Measurements from ENCODE around the gene CLCN7. TPM values are rescaled to one million over a fixed set of nuclear protein-coding genes. Genes with fewer than 3 reads are reported as not detected.

Gene CLCN7
- total RNA-seq, 2 donors from 2014 or later: 27.2 to 115 TPM

GRCh38 chr16:1403036-1403435, 71.8 kb downstream of the CLCN7 start:
- Histone ChIP-seq H3K36me3 (replicated peaks in 1 of 2; ENCODE audit: insufficient read depth in 1 of 2, low read depth in 2 of 2) (peaks cover 0 to 16% of the 10 kb centered on the region in 2 donors), H3K4me1 (peaks cover 10% of the 10 kb centered on the region), H3K4me3 (no peak overlapping the region), H3K9me3 (no peaks in the 10 kb centered on the region), H3K27ac (no peak overlapping the region), H3K27me3 (no peaks in the 10 kb centered on the region)
- intact Hi-C loops (cut with DNase I): no loop called here
- WGBS, 2 donors: 88 to 93% methylated on average over 18 to 22 of the region's 22 CpGs
- DNase-seq (no peak), ATAC-seq (no peak)
- TF ChIP-seq, protein P1, sequence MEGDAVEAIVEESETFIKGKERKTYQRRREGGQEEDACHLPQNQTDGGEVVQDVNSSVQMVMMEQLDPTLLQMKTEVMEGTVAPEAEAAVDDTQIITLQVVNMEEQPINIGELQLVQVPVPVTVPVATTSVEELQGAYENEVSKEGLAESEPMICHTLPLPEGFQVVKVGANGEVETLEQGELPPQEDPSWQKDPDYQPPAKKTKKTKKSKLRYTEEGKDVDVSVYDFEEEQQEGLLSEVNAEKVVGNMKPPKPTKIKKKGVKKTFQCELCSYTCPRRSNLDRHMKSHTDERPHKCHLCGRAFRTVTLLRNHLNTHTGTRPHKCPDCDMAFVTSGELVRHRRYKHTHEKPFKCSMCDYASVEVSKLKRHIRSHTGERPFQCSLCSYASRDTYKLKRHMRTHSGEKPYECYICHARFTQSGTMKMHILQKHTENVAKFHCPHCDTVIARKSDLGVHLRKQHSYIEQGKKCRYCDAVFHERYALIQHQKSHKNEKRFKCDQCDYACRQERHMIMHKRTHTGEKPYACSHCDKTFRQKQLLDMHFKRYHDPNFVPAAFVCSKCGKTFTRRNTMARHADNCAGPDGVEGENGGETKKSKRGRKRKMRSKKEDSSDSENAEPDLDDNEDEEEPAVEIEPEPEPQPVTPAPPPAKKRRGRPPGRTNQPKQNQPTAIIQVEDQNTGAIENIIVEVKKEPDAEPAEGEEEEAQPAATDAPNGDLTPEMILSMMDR (IDR thresholded peaks at IDR 0.05): no peak
- TF ChIP-seq POLR2A (IDR thresholded peaks at IDR 0.05): no peak

DNA sequence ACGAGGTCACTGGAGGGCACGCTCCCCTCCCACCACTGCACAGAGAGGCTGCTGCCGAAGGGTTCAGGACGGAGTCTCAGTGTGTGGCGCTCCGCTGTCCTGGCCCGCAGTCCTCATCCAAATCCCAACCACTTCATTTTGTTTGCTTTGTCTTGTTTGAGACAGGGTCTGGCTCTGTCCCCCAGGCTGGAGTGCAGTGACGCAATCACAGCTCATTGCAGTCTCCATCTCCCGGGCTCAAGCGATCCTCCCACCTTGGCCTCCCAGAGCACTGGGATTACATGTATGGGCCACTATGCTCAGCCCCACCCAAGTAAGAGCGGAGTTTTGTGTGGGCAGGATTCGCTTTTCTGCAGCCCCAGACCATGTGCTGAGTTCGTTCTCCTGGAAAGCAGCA, 73.1 kb downstream of the CLCN7 start:
- Histone ChIP-seq H3K4me1 (no peaks in the 10 kb centered on the region), H3K27ac (no peak overlapping the region), H3K36me3 (replicated peaks in 1 of 2; ENCODE audit: insufficient read depth in 1 of 2, low read depth in 2 of 2) (peaks cover 0 to 18% of the 10 kb centered on the region in 2 donors), H3K9me3 (no peaks in the 10 kb centered on the region), H3K4me3 (no peak overlapping the region), H3K27me3 (no peaks in the 10 kb centered on the region)
- WGBS, 2 donors: 91 to 97% methylated on average over 7 to 13 of the region's 13 CpGs
- DNase-seq (no peak), ATAC-seq (no peak)
- intact Hi-C loops (cut with DNase I): no loop called here
- TF ChIP-seq POLR2A (IDR thresholded peaks at IDR 0.05): no peak
- TF ChIP-seq, protein P1 (IDR thresholded peaks at IDR 0.05): no peak

- Histone ChIP-seq H3K27me3 (no peaks in the 10 kb centered on the region), H3K27ac (no peak overlapping the region), H3K36me3 (replicated peaks in 1 of 2; ENCODE audit: insufficient read depth in 1 of 2, low read depth in 2 of 2) (peaks cover 0 to 18% of the 10 kb centered on the region in 2 donors), H3K4me3 (no peak overlapping the region), H3K4me1 (no peaks in the 10 kb centered on the region), H3K9me3 (no peaks in the 10 kb centered on the region)
- intact Hi-C loops (cut with DNase I): no loop called here
- TF ChIP-seq, protein P1 (IDR thresholded peaks at IDR 0.05): no peak
- no peak for TF ChIP-seq POLR2A (IDR thresholded peaks at IDR 0.05)
- WGBS, 2 donors: 89 to 95% methylated on average over 4 to 26 of the region's 29 CpGs
- DNase-seq (no peak), ATAC-seq (no peak)
These were observed 73.6 kb downstream of the CLCN7 start for GRCh38 chr16:1401061-1401757.

DNA sequence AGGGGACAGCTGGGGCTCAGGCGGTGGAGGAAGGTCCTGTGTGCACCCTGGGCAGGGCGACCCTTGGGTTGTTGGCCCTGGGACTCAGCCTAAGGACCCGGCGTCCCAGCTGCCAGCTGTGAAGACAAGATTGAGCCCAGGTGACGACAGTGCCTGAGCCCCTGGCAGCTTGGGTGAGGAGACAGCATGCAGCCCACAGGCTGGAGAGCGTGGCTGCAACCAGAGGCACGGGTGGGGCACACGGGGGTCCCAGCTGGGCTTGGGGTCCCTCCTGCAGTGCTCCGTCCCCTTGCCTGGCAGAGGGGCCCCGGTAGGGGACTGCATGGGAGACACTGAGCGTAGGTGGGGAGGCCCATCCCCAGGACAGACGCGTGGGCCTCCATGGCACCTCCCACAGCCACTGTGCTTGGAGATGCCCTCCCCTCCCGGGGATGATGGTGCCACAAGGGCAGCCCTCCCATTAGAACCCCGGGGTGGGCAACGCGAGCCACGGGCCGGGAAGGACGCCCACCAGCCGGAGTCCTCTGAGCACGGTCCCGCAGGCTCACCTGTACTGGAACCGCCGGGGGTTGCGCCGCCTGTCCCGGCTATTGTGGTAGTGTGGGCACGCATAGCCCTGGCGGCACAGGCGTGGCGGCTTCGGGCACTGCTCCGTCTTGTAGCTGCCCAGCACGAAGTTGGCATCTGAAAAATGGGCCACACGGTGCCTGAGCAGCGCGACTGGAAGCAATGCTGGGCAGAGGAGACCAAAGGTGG, 75.8 kb downstream of the CLCN7 start:
- H3K27ac ChIP-seq: no peak overlapping the region
- no peak for TF ChIP-seq POLR2A (IDR thresholded peaks at IDR 0.05)
- TF ChIP-seq, protein P1 (IDR thresholded peaks at IDR 0.05): no peak
- no peak for DNase-seq
- WGBS, 2 donors: 93 to 95% methylated on average over 15 to 29 of the region's 38 CpGs
- ATAC-seq: no peak
- no peaks in the 10 kb centered on the region for H3K27me3 ChIP-seq
- peaks cover 0 to 18% of the 10 kb centered on the region in 2 donors for H3K36me3 ChIP-seq (replicated peaks in 1 of 2; ENCODE audit: insufficient read depth in 1 of 2, low read depth in 2 of 2)
- no peak overlapping the region for H3K4me3 ChIP-seq
- H3K9me3 ChIP-seq: no peaks in the 10 kb centered on the region
- intact Hi-C loops (cut with DNase I): no loop called here
- no peaks in the 10 kb centered on the region for H3K4me1 ChIP-seq

Data from body of pancreas (tissue), 4 donors.